H9 (cell line): ENCODE measurements around the gene CCNY. TPM values are rescaled to one million over a fixed set of nuclear protein-coding genes. Genes with fewer than 3 reads are reported as not detected.
"Not testable (repeated sequence)": the region's sequence is repeated elsewhere in the genome, so short reads cannot be mapped to it uniquely, and the experiment has no call there.

Source experiments
- DNase-seq: peaks from one replicate; pipeline ENCODE4 v3.0.0-alpha.2; 2017
- H2AFZ ChIP-seq: one replicate; pipeline ENCODE4 v1.6.1; 2013; ENCODE audit warnings: mild to moderate bottlenecking, low read length, control low read depth, moderate library complexity
- H2AK5ac ChIP-seq: 2 replicates; pipeline ENCODE4 v1.6.1; 2013; ENCODE audit warnings: low read length, control low read depth, mixed read lengths; ENCODE audit not compliant: insufficient read length
- H2BK120ac ChIP-seq: one replicate; pipeline ENCODE4 v1.6.1; 2013; ENCODE audit warnings: low read depth, mild to moderate bottlenecking, low read length, control low read depth, inconsistent platforms; ENCODE audit not compliant: poor library complexity, severe bottlenecking
- H2BK12ac ChIP-seq: 2 replicates; pipeline ENCODE4 v1.6.1; 2013; ENCODE audit warnings: low read length, control low read depth, mixed read lengths, low read depth; ENCODE audit not compliant: insufficient read length
- H2BK15ac ChIP-seq: 2 replicates; pipeline ENCODE4 v1.6.1; 2013; ENCODE audit warnings: low read depth, low read length, control low read depth
- H2BK20ac ChIP-seq: one replicate; pipeline ENCODE4 v1.6.1; 2013; ENCODE audit warnings: low read depth, mild to moderate bottlenecking, low read length, control low read depth, inconsistent platforms; ENCODE audit not compliant: poor library complexity, severe bottlenecking
- H2BK5ac ChIP-seq: 2 replicates; pipeline ENCODE4 v1.6.1; 2013; ENCODE audit warnings: low read length, control low read depth, mixed read lengths; ENCODE audit not compliant: insufficient read length
- H3K14ac ChIP-seq: 2 replicates; pipeline ENCODE4 v1.6.1; 2013; ENCODE audit warnings: low read length, control low read depth; ENCODE audit not compliant: insufficient read depth
- H3K18ac ChIP-seq: 2 replicates; pipeline ENCODE4 v1.6.1; 2013; ENCODE audit warnings: low read depth, mild to moderate bottlenecking, mixed read lengths, low read length, control low read depth; ENCODE audit not compliant: insufficient read length
- H3K23ac ChIP-seq: 2 replicates; pipeline ENCODE4 v1.6.1; 2013; ENCODE audit warnings: low read length, control low read depth, mixed read lengths, low read depth; ENCODE audit not compliant: insufficient read length
- H3K23me2 ChIP-seq: 2 replicates; pipeline ENCODE4 v1.6.1; 2013; ENCODE audit warnings: low read depth, mild to moderate bottlenecking, mixed read lengths, low read length, control low read depth; ENCODE audit not compliant: insufficient read length, poor library complexity, severe bottlenecking
- H3K27ac ChIP-seq: 2 replicates; pipeline ENCODE4 v1.5.1; 2013; ENCODE audit warnings: low read length, control low read depth, mixed read lengths, low read depth; ENCODE audit not compliant: insufficient read length
- H3K27me3 ChIP-seq: 2 replicates; pipeline ENCODE4 v1.6.1; 2013; ENCODE audit warnings: low read length, control low read depth, inconsistent platforms; ENCODE audit not compliant: insufficient read depth
- H3K4ac ChIP-seq: 2 replicates; pipeline ENCODE4 v1.6.1; 2013; ENCODE audit warnings: low read depth, mild to moderate bottlenecking, control low read depth, inconsistent platforms, low read length, moderate library complexity
- H3K4me1 ChIP-seq: 2 replicates; pipeline ENCODE4 v1.6.1; 2013; ENCODE audit warnings: low read length, control low read depth, inconsistent platforms; ENCODE audit not compliant: insufficient read depth
- H3K4me2 ChIP-seq: 2 replicates; pipeline ENCODE4 v1.6.1; 2013; ENCODE audit warnings: low read length, control low read depth, mixed read lengths; ENCODE audit not compliant: insufficient read length, insufficient read depth
- H3K56ac ChIP-seq: 2 replicates; pipeline ENCODE4 v1.6.1; 2013; ENCODE audit warnings: low read depth, mild to moderate bottlenecking, mixed read lengths, low read length, control low read depth; ENCODE audit not compliant: insufficient read length
- H3K79me1 ChIP-seq: 2 replicates; pipeline ENCODE4 v1.6.1; 2013; ENCODE audit warnings: low read depth, mild to moderate bottlenecking, moderate library complexity, low read length, control low read depth, inconsistent platforms; ENCODE audit not compliant: insufficient read depth, poor library complexity, severe bottlenecking
- H3K79me2 ChIP-seq: 2 replicates; pipeline ENCODE4 v1.6.1; 2013; ENCODE audit warnings: low read length, control low read depth, inconsistent platforms; ENCODE audit not compliant: insufficient read depth
- H3K9ac ChIP-seq: 2 replicates; pipeline ENCODE4 v1.6.1; 2013; ENCODE audit warnings: low read length, control low read depth, mixed read lengths; ENCODE audit not compliant: insufficient read length; ENCODE audit errors: extremely low read depth
- H3K9me3 ChIP-seq: one replicate; pipeline ENCODE4 v1.6.1; 2013; ENCODE audit warnings: low read depth, low read length, inconsistent platforms; ENCODE audit not compliant: control insufficient read depth
- H3T11ph ChIP-seq: one replicate; pipeline ENCODE4 v1.6.1; 2013; ENCODE audit warnings: mild to moderate bottlenecking, low read length, control low read depth, inconsistent platforms
- H4K20me1 ChIP-seq: one replicate; pipeline ENCODE4 v1.6.1; 2013; ENCODE audit not compliant: control insufficient read depth, insufficient read length, insufficient read depth
- H4K5ac ChIP-seq: 2 replicates; pipeline ENCODE4 v1.6.1; 2013; ENCODE audit warnings: low read depth, mild to moderate bottlenecking, mixed read lengths, low read length, control low read depth; ENCODE audit not compliant: insufficient read length
- H4K8ac ChIP-seq: replicated peaks from 2 replicates; pipeline ENCODE4 v1.6.1; 2013; ENCODE audit warnings: low read length, control low read depth, mixed read lengths, low read depth; ENCODE audit not compliant: insufficient read length
- H4K91ac ChIP-seq: 2 replicates; pipeline ENCODE4 v1.6.1; 2013; ENCODE audit warnings: low read depth, mild to moderate bottlenecking, moderate library complexity, mixed read lengths, low read length, control low read depth; ENCODE audit not compliant: insufficient read length
- H3K27ac Mint-ChIP-seq, 3 experiments: 2 replicates in 2 of 3; 3 replicates in 1 of 3; pipeline ENCODE4 v1.8.0; 2020 to 2021; ENCODE audit warnings: mixed read lengths in 3 of 3, mild to moderate bottlenecking in 1 of 3, moderate library complexity in 1 of 3
- H3K27me3 Mint-ChIP-seq: 2 replicates; pipeline ENCODE4 v1.8.0; 2021; ENCODE audit warnings: low read depth, mild to moderate bottlenecking, moderate library complexity, mixed read lengths
- H3K36me3 Mint-ChIP-seq, 3 experiments: 2 replicates in 2 of 3; 3 replicates in 1 of 3; pipeline ENCODE4 v1.8.0; 2020 to 2021; ENCODE audit warnings: low read depth in 3 of 3, mixed read lengths in 3 of 3; ENCODE audit not compliant: insufficient read depth in 1 of 3
- H3K4me1 Mint-ChIP-seq, 2 experiments: 2 replicates each; pipeline ENCODE4 v1.8.0; 2020; ENCODE audit warnings: mixed read lengths in 2 of 2
- H3K4me3 Mint-ChIP-seq, 2 experiments: 2 replicates in 1 of 2; 3 replicates in 1 of 2; pipeline ENCODE4 v1.8.0; 2020 to 2021; ENCODE audit warnings: mild to moderate bottlenecking in 2 of 2, mixed read lengths in 2 of 2, moderate library complexity in 1 of 2
- H3K9me3 Mint-ChIP-seq, 2 experiments: 2 replicates in 1 of 2; 3 replicates in 1 of 2; pipeline ENCODE4 v1.8.0; 2020; ENCODE audit warnings: mild to moderate bottlenecking in 2 of 2, mixed read lengths in 2 of 2, moderate library complexity in 1 of 2
- CTCF ChIP-seq: fragments of 200-600 bp; sonication (generic); conservative IDR thresholded peaks from 3 replicates; pipeline ENCODE4 v1.8.0; 2021; ENCODE audit warnings: antibody characterized with exemption, mild to moderate bottlenecking
- WGBS: extraction: QIAGEN DNeasy Blood & Tissue Kit; methylation state at CpG from one replicate; pipeline ENCODE4 v1.1.7; 2013; ENCODE audit warnings: missing lambda C conversion rate, low lambda C conversion rate, mixed read lengths; ENCODE audit not compliant: insufficient read length; ENCODE audit errors: extremely low coverage; 5-methylcytosine and 5-hydroxymethylcytosine counted together
- total RNA-seq: library from RNA; stranded (reverse); gene quantifications from 2 replicates; pipeline ENCODE4 v1.2.1, GENCODE V29; 2021

CCNY gene
- total RNA-seq, 1 experiment from 2014 or later: 62.1 TPM

GRCh38 chr10:35517431-35518181 lies 181.3 kb downstream of the CCNY start:
- no peak overlapping the region for H4K91ac ChIP-seq
- peaks cover 6% of the 10 kb centered on the region; the same call in 1 of the 2 replicates for H3K4me1 ChIP-seq
- peak overlapping the region; percentile 68 for H3K14ac ChIP-seq
- no peak overlapping the region for H3K4ac ChIP-seq
- no peak overlapping the region for H3K4me3 Mint-ChIP-seq
- no peak overlapping the region for H2BK20ac ChIP-seq
- H3K23ac ChIP-seq: no peak overlapping the region
- H3K9me3 ChIP-seq: no peaks in the 10 kb centered on the region
- H3T11ph ChIP-seq: no peak overlapping the region
- no peak overlapping the region for H2BK12ac ChIP-seq
- H4K8ac ChIP-seq: no peak overlapping the region
- H3K79me1 ChIP-seq: no peaks in the 10 kb centered on the region
- peak overlapping the region; percentile 55 for H4K5ac ChIP-seq
- no peak for TF ChIP-seq CTCF
- no peaks in the 10 kb centered on the region for H4K20me1 ChIP-seq
- peak overlapping the region in 1 of 3 experiments; percentile 47; a peak in 2 of 7 replicates for H3K27ac Mint-ChIP-seq
- no peak overlapping the region for H2BK120ac ChIP-seq
- DNase-seq: no peak
- no peaks in the 10 kb centered on the region for H3K27me3 Mint-ChIP-seq
- no peak overlapping the region for H2BK5ac ChIP-seq
- peaks cover 18 to 19% of the 10 kb centered on the region in 2 experiments for H3K4me1 Mint-ChIP-seq
- H3K4me2 ChIP-seq: no peak overlapping the region
- H3K27ac ChIP-seq: no peak overlapping the region
- H3K36me3 Mint-ChIP-seq: peaks cover 0 to 2% (median 0%) of the 10 kb centered on the region in 3 experiments; a peak in 1 of 7 replicates
- no peaks in the 10 kb centered on the region for H3K9me3 Mint-ChIP-seq
- no peaks in the 10 kb centered on the region for H3K23me2 ChIP-seq
- no peaks in the 10 kb centered on the region for H3K79me2 ChIP-seq
- H3K27me3 ChIP-seq: no peaks in the 10 kb centered on the region
- no CpG with 5 or more reads among the region's 11 CpGs for WGBS
- H2BK15ac ChIP-seq: no peak overlapping the region
- no peak overlapping the region for H2AFZ ChIP-seq
- peak overlapping the region; percentile 67 for H3K18ac ChIP-seq
- no peak overlapping the region for H3K9ac ChIP-seq
- H2AK5ac ChIP-seq: no peak overlapping the region
- no peak overlapping the region for H3K56ac ChIP-seq

- not testable (repeated sequence) for H3K4me3 Mint-ChIP-seq, DNase-seq, H3K9me3 ChIP-seq, H2BK12ac ChIP-seq, H3K18ac ChIP-seq, H3K4me2 ChIP-seq, H3K27me3 Mint-ChIP-seq, H2BK120ac ChIP-seq, H3K9me3 Mint-ChIP-seq, H3K23me2 ChIP-seq, H3K36me3 Mint-ChIP-seq, H3K23ac ChIP-seq, H3K56ac ChIP-seq, H2AFZ ChIP-seq, H4K8ac ChIP-seq, H3K4me1 ChIP-seq, H3K27me3 ChIP-seq, H3K9ac ChIP-seq, H2AK5ac ChIP-seq, H3K4ac ChIP-seq, H3K79me1 ChIP-seq, H3K14ac ChIP-seq, H4K91ac ChIP-seq, H3K27ac ChIP-seq, H4K20me1 ChIP-seq, H2BK20ac ChIP-seq, H3T11ph ChIP-seq, H4K5ac ChIP-seq, H2BK15ac ChIP-seq, H2BK5ac ChIP-seq, H3K79me2 ChIP-seq
- WGBS: no CpG with 5 or more reads among the region's 1 CpG
- peaks cover 19 to 20% of the 10 kb centered on the region in 2 experiments for H3K4me1 Mint-ChIP-seq
- H3K27ac Mint-ChIP-seq: peak overlapping the region in 2 of 3 experiments; percentile 4 to 81; a peak in 1 of 7 replicates
Observed at GRCh38 chr10:35518187-35518586, 181.9 kb downstream of the CCNY start.
